ENCODE data around the gene COBLL1.

GRCh38 chr2:164824872-164825271 is 16.8 kb downstream of the COBLL1 start:
- TF ChIP-seq REST (IDR thresholded peaks at IDR 0.05; ENCODE audit: insufficient read depth in 1 of 2, low read depth in 2 of 2, low read length in 1 of 2) = no peak
- TF ChIP-seq CTCF (IDR thresholded peaks at IDR 0.05) = no peak
- TF ChIP-seq TCF7L2 (IDR thresholded peaks at IDR 0.05; ENCODE audit: low read depth, low read length) = no peak
- TF ChIP-seq SIN3A (IDR thresholded peaks at IDR 0.05; ENCODE audit: borderline replicate concordance, insufficient read depth, low read depth, low read length) = no peak

Measured in Panc1 (cell line).